K562 (cell line): ENCODE measurements around the gene DGUOK. TPM values are rescaled to one million over a fixed set of nuclear protein-coding genes. Genes with fewer than 3 reads are reported as not detected.

Source experiments
- ATAC-seq: fragments of 200-7000 bp; cut with Tn5 transposase; 3 replicates; pipeline ENCODE4 v1.9.1; 2020; ENCODE audit warnings: moderate library complexity
- BruUV-seq: library from RNA; stranded (reverse); fragments of 400-500 nt; replicated peaks from 2 replicates; lab custom pipeline; 2021; lab: Mats Ljungman, UMichigan
- CTCF ChIA-PET: fragments of 300-600 bp; formaldehyde crosslinking; extraction: SDS; loops from one replicate; lab custom pipeline; 2021; ENCODE audit warnings: low intra/inter-chr PET ratio; lab: Yijun Ruan, JAX
- POLR2A ChIA-PET: fragments of 300-600, 350-650 bp; sonication (Branson Sonifier 250); formaldehyde crosslinking; extraction: SDS; loops from one replicate; lab custom pipeline; 2021; ENCODE audit warnings: antibody characterized with exemption, inconsistent platforms; lab: Yijun Ruan, JAX
- DNase-seq, 4 experiments: peaks; one replicate each; pipeline versions ENCODE4 v3.0.0 to v3.0.0-alpha.2; 2011 to 2018; ENCODE audit warnings: low spot score in 3 of 4, mixed read lengths in 3 of 4; ENCODE audit errors: extremely low read depth in 1 of 4
- FAIRE-seq: peaks from 2 replicates; lab custom pipeline; 2011; peaks lifted over from hg19 to GRCh38; lab: Jason Lieb, UNC
- H2AFZ ChIP-seq: 2 replicates; pipeline ENCODE4 v1.6.0; 2011; ENCODE audit warnings: low read depth, low read length, control low read depth, inconsistent platforms
- H3K27ac ChIP-seq: fragments of 200-600 bp; 3 replicates; pipeline ENCODE4 v1.8.0; 2011; ENCODE audit warnings: low read depth, mild to moderate bottlenecking, control low read depth, inconsistent platforms, low read length, moderate library complexity, mixed read lengths; ENCODE audit errors: extremely low read depth
- H3K27me3 ChIP-seq, 2 experiments: fragments of 300-600 bp in 1 of 2; 2 replicates in 1 of 2; 3 replicates in 1 of 2; pipeline versions ENCODE4 v1.6.0 to v1.8.0; 2011; ENCODE audit warnings: inconsistent platforms in 2 of 2, low read length in 2 of 2, mild to moderate bottlenecking in 1 of 2, mixed read lengths in 1 of 2, moderate library complexity in 1 of 2; ENCODE audit not compliant: control insufficient read depth in 2 of 2, insufficient read depth in 2 of 2
- H3K36me3 ChIP-seq: fragments of 300-600 bp; 3 replicates; pipeline ENCODE4 v1.8.0; 2011; ENCODE audit warnings: mild to moderate bottlenecking, low read length, inconsistent platforms; ENCODE audit not compliant: control insufficient read depth, insufficient read depth
- H3K4me1 ChIP-seq, 2 experiments: fragments of 200-600 bp in 1 of 2; replicated peaks in 1 of 2; 2 replicates in 1 of 2; 3 replicates in 1 of 2; pipeline versions ENCODE4 v1.5.1 to v1.8.0; 2011; ENCODE audit warnings: inconsistent platforms in 2 of 2, low read length in 2 of 2, mild to moderate bottlenecking in 1 of 2, mixed read lengths in 1 of 2, moderate library complexity in 1 of 2; ENCODE audit not compliant: control insufficient read depth in 2 of 2, insufficient read depth in 2 of 2
- H3K4me2 ChIP-seq: 2 replicates; pipeline ENCODE4 v1.6.1; 2011; ENCODE audit warnings: low read length, control low read depth, inconsistent platforms, mixed read lengths; ENCODE audit not compliant: insufficient read depth
- H3K4me3 ChIP-seq: fragments of 200-600 bp; sonication (generic), shearing (Covaris generic); 2 replicates; pipeline ENCODE4 v1.5.1; 2016; ENCODE audit warnings: control low read depth, inconsistent platforms
- H3K79me2 ChIP-seq: fragments of 200-600 bp; 3 replicates; pipeline ENCODE4 v1.8.0; 2011; ENCODE audit warnings: low read length, inconsistent platforms; ENCODE audit not compliant: control insufficient read depth, insufficient read depth
- H3K9ac ChIP-seq, 2 experiments: 2 replicates each; pipeline versions ENCODE4 v1.6.0 to v1.6.1; 2011; ENCODE audit warnings: low read depth in 2 of 2, low read length in 2 of 2, control low read depth in 1 of 2, inconsistent platforms in 1 of 2, mild to moderate bottlenecking in 1 of 2, mixed read lengths in 1 of 2; ENCODE audit not compliant: insufficient read depth in 1 of 2
- H3K9me1 ChIP-seq: one replicate; pipeline ENCODE4 v1.6.0; 2011; ENCODE audit warnings: inconsistent platforms, mild to moderate bottlenecking, low read length, moderate library complexity; ENCODE audit not compliant: control insufficient read depth, insufficient read depth
- H3K9me3 ChIP-seq: replicated peaks from 2 replicates; pipeline ENCODE4 v1.5.1; 2011; ENCODE audit warnings: low read depth, low read length, inconsistent platforms; ENCODE audit not compliant: control insufficient read depth, insufficient read depth
- H4K20me1 ChIP-seq: replicated peaks from 2 replicates; pipeline ENCODE4 v1.6.1; 2011; ENCODE audit warnings: low read length, inconsistent platforms, mixed read lengths; ENCODE audit not compliant: control insufficient read depth, insufficient read depth
- DPF2 ChIP-seq: fragments of 450-650 bp; IDR thresholded peaks from 2 replicates; pipeline ENCODE4 v1.6.1; 2016
- IRF9 ChIP-seq: fragments of 450-650 bp; IDR thresholded peaks from 2 replicates; pipeline ENCODE4 v1.6.1; 2016; ENCODE audit warnings: missing biosample characterization, missing genetic modification characterization
- KDM2B ChIP-seq: fragments of 250-450 bp; sonication (Bioruptor Pico); IDR thresholded peaks from 2 replicates; pipeline ENCODE4 v1.8.0; 2021; ENCODE audit warnings: mild to moderate bottlenecking, moderate library complexity
- MBD2 ChIP-seq: sonication (generic); IDR thresholded peaks from 2 replicates; pipeline ENCODE4 v1.6.1; 2016; ENCODE audit warnings: low read depth, borderline replicate concordance
- NEUROD1 ChIP-seq: fragments of 150-350 bp; IDR thresholded peaks from 2 replicates; pipeline ENCODE4 v1.6.1; 2014; ENCODE audit warnings: borderline replicate concordance, low read length, low read depth; ENCODE audit not compliant: partially characterized antibody
- RBM39 ChIP-seq: fragments of 200-400 bp; formaldehyde crosslinking; optimal IDR thresholded peaks from 2 replicates; pipeline ENCODE3; 2018; ENCODE audit warnings: low read depth, low read length
- REST ChIP-seq, 2 experiments: fragments of 450-650 bp; formaldehyde crosslinking in 1 of 2; IDR thresholded peaks; 2 replicates each; pipeline versions ENCODE4 v1.4.0 to v1.6.1; 2014 to 2020; ENCODE audit warnings: mild to moderate bottlenecking in 2 of 2, borderline replicate concordance in 1 of 2, low read depth in 1 of 2
- TFAP4 ChIP-seq: sonication (generic); formaldehyde crosslinking; IDR thresholded peaks from 2 replicates; pipeline ENCODE4 v1.8.0; 2022; ENCODE audit warnings: missing genetic modification reagents, mild to moderate bottlenecking, moderate library complexity, borderline replicate concordance
- YY1 ChIP-seq, 3 experiments: IDR thresholded peaks; 2 replicates each; pipeline ENCODE4 v1.6.1; 2011; ENCODE audit warnings: low read length in 2 of 3, mild to moderate bottlenecking in 2 of 3, moderate library complexity in 2 of 3, borderline replicate concordance in 1 of 3, control low read depth in 1 of 3, low read depth in 1 of 3; ENCODE audit not compliant: insufficient read depth in 3 of 3, insufficient replicate concordance in 2 of 3, control insufficient read depth in 1 of 3, insufficient read length in 1 of 3; ENCODE audit errors: extremely low read depth in 1 of 3
- ZNF384 ChIP-seq: IDR thresholded peaks from 2 replicates; pipeline ENCODE4 v1.6.1; 2012; ENCODE audit warnings: low read depth, low read length, improper control_type of control experiment
- WGBS: fragments of 100-300 bp; shearing (Covaris generic); methylation state at CpG from one replicate; pipeline ENCODE4 v1.1.6; 2016; ENCODE audit warnings: low coverage, mixed read lengths; ENCODE audit not compliant: insufficient coverage; ENCODE audit errors: missing lambda C conversion rate; 5-methylcytosine and 5-hydroxymethylcytosine counted together
- in situ Hi-C: fragments of 300-500 bp; cut with MboI; formaldehyde crosslinking; loops from 4 replicates; pipeline ENCODE4 v1.15.0; 2018; ENCODE audit warnings: inconsistent platforms, mixed read lengths
- intact Hi-C: fragments of 100-400 bp; cut with micrococcal nuclease; formaldehyde crosslinking; loops from 2 replicates; pipeline ENCODE4 v1.14.2; 2022
- polyA plus RNA-seq, 8 experiments: library from polyadenylated mRNA; depleted of rRNA in 4 of 8; stranded (reverse) in 5 of 8; unstranded in 3 of 8; fragments of >200 nt; fragmentation: Nextera tagmentation in 2 of 8; fragmentation: Illumina TruSeq in 1 of 8; extraction: Ambion mirVana in 2 of 8; extraction: Trizol in 1 of 8; gene quantifications; 2 replicates each; pipeline versions ENCODE4 v1.2.1 to v1.2.3, GENCODE V29; 2011 to 2014; ENCODE audit warnings: inconsistent platforms in 1 of 8, missing spikeins in 1 of 8
- total RNA-seq, 7 experiments: library from RNA; depleted of rRNA in 6 of 7; stranded (reverse); fragments of >200 nt in 6 of 7; fragmentation: Illumina TruSeq in 2 of 7; extraction: Trizol in 2 of 7; gene quantifications; 2 replicates each; pipeline versions ENCODE4 v1.2.1 to v1.2.3, GENCODE V29; 2011 to 2021; ENCODE audit warnings: low replicate concordance in 1 of 7

The DGUOK gene
- total and polyA plus RNA-seq, 9 of the 15 experiments (the other 6 are each of a cell fraction or from before 2014, with no cell fraction given): 67.0 to 288 (median 126) TPM

GRCh38 chr2:73995810-73996209 lies 69.1 kb downstream of the DGUOK start:
- ChIA-PET POLR2A (interaction anchor here (0.6 to 4.3 kb wide), 7 partner anchors 8 to 220 kb away, joined by 3 to 23 read pairs (median 3); no protein-coding TSS in a partner anchor), CTCF (interaction anchor here (0.7 to 1.4 kb wide), 2 partner anchors 172 to 196 kb away, joined by 3 to 4 read pairs; no protein-coding TSS in a partner anchor)
- H3K27ac ChIP-seq: peak overlapping the region; percentile 37; the same call in 2 of the 3 replicates
- WGBS: 59% methylated on average over 2 of the region's 5 CpGs
- no peaks in the 10 kb centered on the region for H3K9me1 ChIP-seq
- H4K20me1 ChIP-seq: peaks cover 10% of the 10 kb centered on the region; the same call in 1 of the 2 replicates
- DNase-seq (peak; percentile 48 to 86 (median 68)), ATAC-seq (peak; percentile 97), FAIRE-seq (peak; percentile 95)
- in situ Hi-C loops (no loop called here), intact Hi-C loops (loop anchor here (2.0 to 10.0 kb wide), 2 partner anchors 87 to 321 kb away; no protein-coding TSS in a partner anchor)
- peaks cover 3% of the 10 kb centered on the region; the same call in 2 of the 3 replicates for H3K36me3 ChIP-seq
- H3K79me2 ChIP-seq: peaks cover 83% of the 10 kb centered on the region
- H3K4me1 ChIP-seq: peaks cover 14 to 26% of the 10 kb centered on the region in 2 experiments; a peak in 4 of 5 replicates
- no peaks in the 10 kb centered on the region for H3K27me3 ChIP-seq
- H3K4me3 ChIP-seq: no peak overlapping the region
- H3K9me3 ChIP-seq: no peaks in the 10 kb centered on the region
- H3K4me2 ChIP-seq: peak overlapping the region; percentile 66
- no TSS peak for BruUV-seq
- H3K9ac ChIP-seq: peak overlapping the region; percentile 35 to 46; a peak in 2 of 4 replicates
- peak overlapping the region; percentile 73 for H2AFZ ChIP-seq
- TF ChIP-seq DPF2 (0 out of 2 replicates have a peak, but pooled peaks have one; percentile 12), YY1 (IDR thresholded peaks at IDR 0.05; ENCODE audit: borderline replicate concordance in 1 of 3, control insufficient read depth in 1 of 3, extremely low read depth in 1 of 3, insufficient read depth in 3 of 3, insufficient read length in 1 of 3, insufficient replicate concordance in 2 of 3, low read depth in 1 of 3, low read length in 2 of 3) (peak in 1 of 3 experiments; percentile 79), ZNF384 (0 out of 2 replicates have a peak, but pooled peaks have one; percentile 14), KDM2B (no peak), REST (IDR thresholded peaks at IDR 0.05; ENCODE audit: borderline replicate concordance) (peak; percentile 69), REST (CRISPR knock-in tag; IDR thresholded peaks at IDR 0.05; ENCODE audit: low read depth) (no peak), MBD2 (no peak), IRF9 (no peak), TFAP4 (CRISPR knock-in tag) (peak; percentile 32; the same call in 1 of the 2 replicates), NEUROD1 (no peak), RBM39 (no peak)
